Stimulated activated CD4-positive, alpha-beta T cell treated with anti-CD3 and anti-CD28 coated beads, Interleukin-1b, Interleukin-23, amount 100 ng/mL, for 4 hours (primary cell): ENCODE results near the gene TIMM29.

Experiments used
- DNase-seq, 2 donors: peaks; one replicate each; pipeline ENCODE4 v3.0.0-alpha.2; 2020; ENCODE audit warnings: low read depth in 2 of 2

The TIMM29 gene

DNA sequence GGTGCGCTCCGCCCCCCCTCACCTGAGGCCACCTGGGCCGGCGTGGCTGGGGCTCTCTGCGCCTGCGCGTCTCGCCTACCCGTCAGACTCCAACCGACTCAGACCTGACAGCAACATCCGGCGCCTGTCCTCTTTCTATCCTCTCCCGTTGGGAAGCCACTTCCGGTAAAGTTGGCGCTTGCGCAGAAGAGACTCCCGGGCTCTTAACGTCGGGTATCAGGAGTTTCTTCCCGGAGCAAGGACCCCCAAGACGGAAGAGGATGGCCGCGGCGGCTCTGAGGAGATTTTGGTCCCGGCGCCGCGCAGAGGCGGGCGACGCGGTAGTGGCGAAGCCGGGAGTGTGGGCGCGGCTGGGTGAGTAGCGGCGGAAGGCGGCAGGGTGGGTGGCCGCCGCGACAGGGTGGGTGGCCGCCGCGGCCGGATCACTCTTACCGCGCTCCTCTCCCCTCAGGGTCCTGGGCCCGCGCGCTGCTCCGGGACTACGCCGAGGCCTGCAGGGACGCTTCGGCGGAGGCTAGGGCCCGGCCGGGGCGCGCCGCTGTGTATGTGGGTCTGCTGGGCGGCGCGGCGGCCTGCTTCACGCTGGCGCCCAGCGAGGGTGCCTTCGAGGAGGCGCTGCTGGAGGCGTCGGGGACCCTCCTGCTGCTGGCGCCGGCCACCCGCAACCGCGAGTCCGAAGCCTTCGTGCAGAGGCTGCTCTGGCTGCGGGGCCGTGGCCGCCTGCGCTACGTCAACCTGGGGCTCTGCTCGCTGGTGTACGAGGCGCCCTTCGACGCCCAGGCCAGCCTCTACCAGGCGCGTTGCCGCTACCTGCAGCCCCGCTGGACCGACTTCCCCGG lies at the start of gene TIMM29, which contains the start of gene YIPF2:
Gene TIMM29 (plus strand): TSS at position 249 of the 839 bp plus-strand sequence. CDS start 12 bp downstream, at position 261.
Gene YIPF2 (minus strand): TSS at position 77 of the 839 bp plus-strand sequence. CDS start 229 bp downstream, outside the sequence.
- peak; percentile 90 for DNase-seq

DNA sequence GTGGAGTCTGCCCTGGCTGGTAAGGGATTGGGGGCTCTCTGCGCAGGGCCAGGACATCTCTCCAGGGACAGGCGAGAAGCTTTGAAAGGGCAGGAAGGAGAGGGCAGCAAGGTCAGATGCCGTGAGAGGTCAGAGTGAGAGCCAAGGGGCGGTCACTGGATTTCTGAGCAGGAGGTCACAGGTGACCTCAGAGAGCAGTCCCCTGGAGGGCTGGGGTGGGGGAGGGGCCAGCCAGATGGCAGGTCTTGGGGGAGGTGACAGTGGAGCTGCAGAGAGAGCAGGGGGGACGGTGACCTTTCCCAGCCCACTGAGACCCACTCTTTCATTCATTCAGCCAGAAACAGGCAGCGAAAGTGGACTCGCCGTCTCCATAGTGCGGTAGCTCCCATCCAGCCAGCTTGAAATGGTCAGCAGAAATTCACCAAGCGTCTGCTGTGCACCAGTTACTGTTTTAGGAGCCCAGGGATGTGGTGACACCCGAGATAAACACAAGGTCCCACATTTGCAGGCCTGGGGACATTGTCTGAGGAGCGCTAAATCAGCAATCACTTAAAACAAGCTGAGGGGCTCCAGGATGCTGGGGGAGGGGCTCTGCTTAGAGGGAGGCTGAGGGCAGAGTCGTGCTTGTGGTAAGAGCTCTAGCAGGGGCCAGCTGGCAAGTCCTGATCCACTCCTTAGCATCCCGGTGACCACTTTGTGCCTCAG lies 47.1 kb upstream of the TIMM29 start:
- no peak for DNase-seq

DNA sequence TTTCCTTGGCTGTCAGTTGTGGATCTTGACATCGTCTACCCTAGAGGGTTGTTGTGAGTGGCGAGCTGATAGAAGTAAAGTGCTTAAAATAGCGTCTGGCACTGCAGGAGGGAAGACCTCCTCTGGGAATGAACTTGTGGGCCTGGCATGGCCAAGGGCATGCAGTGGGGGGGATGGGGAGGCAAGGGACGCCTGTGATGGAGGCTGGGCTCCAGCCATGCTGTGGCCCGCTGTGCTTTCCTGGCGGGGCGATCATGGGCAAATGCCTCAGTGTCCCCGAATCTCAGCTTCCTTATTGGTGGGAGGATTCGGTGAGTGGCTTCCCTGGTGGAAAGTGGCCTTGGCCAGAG lies 46.5 kb upstream of the TIMM29 start:
- DNase-seq = no peak

DNA sequence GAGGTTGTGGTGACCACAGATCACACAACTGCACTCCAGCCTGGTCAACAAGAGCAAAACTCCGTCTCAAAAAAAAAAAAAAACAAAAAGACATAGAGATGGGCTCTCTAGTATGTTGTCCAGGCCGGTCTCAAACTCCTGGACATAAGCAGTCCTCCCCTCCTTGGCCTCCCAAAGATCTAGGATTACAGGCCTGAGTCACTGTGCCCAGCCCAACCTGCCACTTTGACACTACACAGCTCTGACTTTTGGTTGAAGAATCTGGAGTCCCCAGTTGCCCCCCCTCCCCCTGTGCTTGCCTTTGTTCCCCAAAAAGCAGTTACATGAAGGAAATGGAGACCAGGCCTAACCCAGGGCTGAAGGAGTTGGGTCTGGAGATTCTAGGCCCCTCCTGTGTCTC lies 44.3 kb upstream of the TIMM29 start:
- no peak for DNase-seq

DNA sequence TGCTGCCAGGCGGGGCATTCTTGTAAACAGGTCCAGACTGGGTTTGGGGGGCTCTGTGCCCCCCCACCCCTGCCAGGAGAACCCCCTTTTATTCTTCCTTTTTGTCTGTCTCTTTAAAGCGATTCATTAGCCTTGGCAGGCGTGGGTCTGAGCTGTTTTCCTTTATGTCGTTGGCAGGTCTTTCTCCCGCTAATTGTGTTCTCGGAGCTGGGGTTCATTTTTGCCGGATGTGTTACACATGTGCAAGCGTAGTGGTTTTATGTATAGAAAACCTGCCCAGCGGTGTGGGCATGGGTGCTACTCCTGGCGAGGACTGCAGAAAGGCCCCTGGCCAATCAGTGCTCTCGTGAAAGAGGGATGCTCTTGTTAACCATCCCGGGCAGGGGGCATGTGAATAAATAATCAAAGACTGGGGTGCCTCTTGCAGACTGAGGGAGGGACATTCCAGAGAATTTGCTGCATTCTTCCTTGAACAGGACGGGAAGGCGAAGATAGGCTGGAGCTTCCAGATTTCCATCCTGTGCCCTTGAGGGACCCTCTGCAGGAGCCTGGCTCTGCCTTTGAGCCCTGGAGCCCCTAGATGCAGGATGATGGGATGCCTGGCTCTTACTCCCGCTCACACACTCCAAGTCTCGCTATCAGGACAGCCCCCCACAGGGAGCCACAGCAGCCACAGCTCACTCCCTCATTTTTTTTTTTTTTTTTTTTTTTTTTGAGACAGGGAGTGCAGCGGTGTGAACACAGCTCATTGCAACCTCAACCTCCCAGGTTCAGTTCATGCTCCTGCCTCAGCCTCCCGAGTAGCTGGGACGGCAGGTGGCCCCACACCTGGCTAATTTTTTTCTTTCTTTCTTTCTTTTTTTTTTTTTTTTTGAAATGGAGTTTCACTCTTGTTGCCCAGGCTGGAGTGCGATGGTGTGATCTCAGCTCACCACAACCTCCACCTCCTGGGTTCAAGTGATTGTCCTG lies 43.1 kb upstream of the TIMM29 start:
- DNase-seq = no peak

DNA sequence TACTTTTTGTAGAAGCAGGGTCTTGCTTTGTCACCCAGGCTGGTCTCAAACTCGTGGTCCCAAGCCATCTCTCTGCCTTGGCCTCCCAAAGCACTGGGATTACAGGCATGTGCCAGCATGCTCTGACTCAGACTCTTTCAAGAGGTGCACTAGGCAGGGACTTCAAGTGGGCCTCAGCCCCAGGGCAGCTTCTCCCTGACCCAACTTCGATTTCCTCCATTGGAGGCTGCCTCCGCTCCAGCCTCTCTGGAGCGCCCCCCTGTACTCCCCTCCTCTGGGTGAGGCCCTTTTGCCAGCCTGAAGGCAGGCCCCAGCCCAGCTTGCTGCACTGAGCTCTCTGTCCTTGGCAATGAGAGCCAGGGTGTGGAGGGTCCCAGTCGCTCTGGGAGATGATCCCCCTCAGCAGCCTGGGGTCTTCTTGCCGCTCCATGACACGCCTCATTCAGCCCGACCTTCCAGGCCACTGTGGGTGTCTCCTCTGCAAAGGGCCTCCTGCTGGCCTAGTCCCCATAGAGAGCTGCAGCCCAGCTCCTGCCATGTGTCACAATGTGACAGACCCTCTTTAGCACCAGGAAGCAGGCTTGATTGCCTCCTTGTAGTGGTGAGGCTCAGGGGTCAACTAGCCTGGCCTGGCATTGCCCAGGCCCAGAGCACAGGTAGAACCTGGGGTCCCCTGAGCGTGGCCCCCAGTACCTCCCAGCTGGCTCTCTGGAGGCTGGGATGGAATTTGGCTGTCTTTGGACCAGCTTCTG lies 40.8 kb upstream of the TIMM29 start:
- no peak for DNase-seq

DNA sequence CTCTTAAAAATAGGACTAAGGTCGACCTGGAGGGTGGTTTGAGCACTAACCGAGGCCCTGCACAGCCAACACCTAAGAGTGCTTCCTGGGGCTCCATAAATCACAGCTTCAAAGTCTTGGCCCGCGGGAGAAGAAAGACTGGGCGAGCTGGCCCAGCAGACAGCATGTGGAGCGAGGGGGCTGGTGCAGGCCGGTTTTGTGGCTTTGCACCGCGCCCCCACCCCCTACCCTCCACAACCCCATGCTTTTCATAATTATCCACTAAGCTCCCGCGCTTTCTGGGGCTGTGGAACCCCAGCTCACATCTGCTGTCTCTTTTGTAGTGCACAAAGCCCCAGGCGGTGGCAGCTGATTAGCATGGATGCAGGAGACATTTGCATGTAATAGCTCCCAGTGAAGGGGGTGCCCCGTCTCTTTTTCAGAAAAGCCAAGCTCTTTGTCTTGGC lies 40.2 kb upstream of the TIMM29 start:
- no peak for DNase-seq

DNA sequence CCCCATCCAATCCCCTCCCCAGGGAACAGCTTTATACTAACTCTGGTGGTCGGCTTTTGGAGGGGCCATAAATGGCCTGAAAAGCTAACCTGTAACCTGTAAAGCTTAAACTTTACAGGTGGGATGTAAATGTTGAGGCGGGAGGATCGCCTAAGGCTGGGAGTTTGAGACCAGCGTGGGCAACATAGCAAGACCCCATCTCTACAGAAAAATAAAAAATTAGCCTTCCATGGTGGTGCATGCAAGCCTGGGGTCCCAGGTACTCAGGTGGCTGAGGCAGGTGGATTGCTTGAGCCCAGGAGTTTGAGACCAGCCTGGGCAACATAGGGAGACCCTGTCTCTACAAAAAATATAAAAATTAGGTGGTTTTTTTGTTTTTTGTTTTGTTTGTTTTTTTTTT lies 38.7 kb upstream of the TIMM29 start:
- no peak for DNase-seq

DNA sequence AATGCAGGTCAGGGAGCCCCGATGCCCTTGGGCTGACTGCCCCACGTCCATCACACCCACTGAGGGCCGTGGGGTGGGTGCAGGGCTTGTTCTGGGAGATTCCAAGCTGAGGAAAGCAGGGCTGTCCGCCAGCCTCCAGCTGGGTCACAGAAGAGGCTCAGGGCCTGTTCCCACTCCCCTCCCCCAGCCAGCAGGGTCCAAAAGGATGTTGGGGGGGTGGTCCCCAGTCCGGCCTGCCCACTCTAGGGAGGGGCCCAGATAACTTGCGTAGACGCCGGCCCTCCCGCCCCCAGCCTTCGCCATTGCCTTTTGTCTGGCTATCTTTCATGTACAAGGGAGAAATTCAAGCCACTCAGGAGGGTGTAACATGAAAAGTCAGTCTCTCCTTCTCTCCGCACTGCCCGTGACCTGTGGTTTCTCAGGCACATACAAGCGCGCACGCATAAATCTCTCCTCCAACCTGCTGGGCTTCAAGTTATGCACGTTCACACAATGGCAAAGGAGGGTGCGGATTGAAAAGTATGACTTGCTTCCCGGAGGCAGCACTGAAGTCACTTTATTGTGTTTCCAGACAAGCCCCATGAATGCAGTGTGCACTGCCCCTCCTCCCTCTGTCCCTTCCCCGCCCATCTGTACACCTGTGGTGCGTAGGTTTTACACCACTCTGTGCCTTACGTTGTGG lies 37.1 kb upstream of the TIMM29 start:
- DNase-seq = no peak

DNA sequence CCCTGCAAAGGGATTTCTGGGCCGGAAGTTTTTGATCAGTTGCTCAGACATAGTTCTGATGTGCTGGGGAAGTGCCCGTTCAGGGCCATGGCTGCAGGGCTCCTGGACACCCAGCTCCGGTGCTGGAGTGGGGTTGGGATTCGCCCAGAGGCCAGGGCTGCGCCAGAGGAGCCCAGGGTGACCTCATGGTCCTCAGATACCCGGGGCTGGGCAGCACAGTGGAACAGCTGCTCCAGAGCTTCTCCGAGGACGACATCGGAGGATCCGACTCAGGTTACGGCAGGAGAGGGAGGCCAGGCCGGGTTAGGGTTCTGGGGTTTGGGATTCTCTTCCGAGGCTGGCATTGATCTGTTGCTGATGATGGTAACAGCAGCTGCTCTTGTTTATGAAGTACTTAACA lies 36.4 kb upstream of the TIMM29 start:
- DNase-seq = no peak

DNA sequence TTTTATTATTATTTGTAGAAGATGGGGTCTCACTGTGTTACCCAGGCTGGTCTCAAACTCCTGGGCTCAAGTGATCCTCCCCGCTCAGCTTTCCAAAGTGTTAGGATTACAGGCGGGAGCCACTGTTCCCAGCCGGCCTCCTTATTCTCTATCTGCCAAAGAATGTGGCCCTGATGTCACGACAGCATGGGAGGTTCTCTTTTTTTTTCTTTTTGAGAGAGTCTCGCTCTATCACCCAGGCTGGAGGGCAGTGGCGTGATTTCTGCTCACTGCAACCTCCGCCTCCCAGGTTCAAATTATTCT lies 33.7 kb upstream of the TIMM29 start:
- DNase-seq = no peak

DNA sequence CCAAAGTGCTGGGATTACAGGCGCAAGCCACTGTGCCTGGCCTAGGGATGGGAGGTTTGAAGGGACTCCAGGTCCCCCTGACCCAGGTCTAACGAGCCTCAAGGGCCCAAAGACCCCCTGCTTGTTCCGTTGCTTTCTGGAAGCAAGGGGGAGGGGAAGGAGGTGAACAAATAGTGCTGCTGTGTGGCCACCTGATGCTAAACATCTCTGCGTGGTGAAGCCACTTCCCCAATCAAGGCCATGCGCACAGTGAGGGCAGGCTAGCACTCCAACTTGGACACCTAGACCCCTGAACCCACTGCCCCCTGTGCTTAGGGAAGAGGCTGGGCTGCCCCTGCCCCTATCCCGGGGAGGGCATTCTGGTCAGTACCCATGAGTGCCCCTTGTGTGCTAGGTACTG lies 33.2 kb upstream of the TIMM29 start:
- DNase-seq = no peak

DNA sequence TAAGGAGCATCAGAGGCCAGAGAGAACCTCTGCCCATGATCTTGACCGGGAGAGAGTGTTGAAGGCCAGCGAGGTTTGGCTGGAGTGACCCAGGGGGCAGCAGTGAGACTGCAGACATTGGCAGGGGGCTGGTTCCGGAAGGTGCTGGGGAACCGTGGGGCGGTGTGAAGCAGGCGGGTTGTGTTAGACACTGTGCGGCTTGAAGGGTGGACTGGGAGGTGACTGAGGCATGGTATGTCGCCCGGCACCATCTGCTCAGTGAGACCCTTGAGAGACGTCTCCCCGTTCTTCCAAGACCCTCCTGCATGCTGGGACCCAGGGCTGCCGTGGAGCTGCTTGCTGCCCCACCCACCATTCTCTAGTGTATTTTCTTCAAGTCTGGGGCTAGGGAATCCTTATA lies 32.7 kb upstream of the TIMM29 start:
- no peak for DNase-seq

DNA sequence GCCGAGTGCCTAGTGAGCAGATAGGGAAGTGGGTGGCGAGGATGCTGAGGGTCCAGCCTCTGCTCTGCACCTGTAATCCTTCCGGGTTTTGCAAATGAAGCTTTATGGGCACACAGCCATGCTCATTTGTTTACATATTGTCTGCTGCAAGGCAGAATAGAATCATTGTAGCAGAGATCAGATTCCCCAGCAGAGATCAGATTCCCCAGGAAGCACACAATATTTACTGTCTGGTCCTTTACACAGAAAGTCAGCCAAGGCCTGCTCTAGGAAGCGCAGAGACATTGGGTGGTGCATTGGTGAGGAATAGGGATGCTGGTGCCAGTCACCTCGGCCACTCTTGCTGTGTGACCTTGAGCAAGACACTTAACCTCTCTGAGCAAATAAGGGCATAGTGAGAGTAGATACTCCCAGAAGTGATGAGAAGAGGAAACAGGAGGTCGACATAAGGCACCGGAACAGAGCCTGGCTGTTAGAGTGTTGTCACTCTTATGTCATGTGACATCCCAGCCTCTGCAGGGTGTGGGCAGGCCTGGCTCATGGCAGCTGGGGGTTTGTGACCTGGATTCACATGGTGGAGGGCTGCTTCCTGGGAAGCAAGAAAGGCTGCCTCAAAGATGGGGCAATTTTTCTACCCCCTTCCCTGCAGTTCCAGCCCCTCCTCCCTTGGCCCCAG lies 31.6 kb upstream of the TIMM29 start:
- no peak for DNase-seq

DNA sequence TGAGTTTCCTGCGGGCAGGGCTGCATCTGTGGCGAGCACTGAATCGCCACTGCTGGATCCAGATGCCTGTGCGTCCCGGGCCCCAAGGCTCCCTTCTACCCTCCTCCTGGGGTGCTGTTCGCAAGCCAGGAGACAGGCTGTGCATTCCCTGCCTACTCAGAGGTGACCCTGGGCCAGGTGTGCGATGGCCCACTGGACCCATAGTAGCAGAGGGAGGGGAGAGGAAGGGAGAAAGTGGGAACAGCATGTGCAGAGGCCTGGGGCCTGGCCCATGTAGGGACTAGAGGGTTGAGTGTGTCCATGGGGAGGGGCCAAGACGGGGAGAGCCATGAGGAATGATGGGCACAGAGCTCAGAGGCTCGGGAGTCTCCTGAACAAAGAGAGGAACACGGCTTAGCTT lies 30.0 kb upstream of the TIMM29 start:
- no peak for DNase-seq

DNA sequence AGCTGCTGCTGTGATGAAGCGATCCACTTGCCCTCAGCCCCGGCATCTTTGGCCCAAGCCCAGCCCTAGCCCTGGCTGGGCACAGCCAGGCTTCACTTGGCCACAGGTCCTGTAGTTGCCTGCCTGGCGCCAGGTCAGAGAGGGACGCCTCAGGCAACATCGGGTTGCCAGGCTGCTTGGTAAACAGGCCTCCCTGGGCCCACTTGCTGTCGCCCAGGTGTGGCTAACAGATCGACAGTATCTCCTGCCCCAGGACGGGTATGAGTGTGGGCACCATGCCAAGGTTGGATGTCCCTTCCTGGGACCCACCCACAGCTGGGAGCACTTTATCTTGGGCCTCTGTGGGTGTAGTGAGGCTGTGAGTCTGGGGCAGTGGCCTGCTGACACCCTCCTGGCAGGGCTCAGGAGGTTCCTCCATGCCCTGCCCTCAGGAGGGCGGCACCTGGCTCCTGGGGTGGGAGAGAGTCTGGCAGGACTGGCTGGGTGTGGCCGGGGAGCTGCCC lies 29.4 kb upstream of the TIMM29 start:
- DNase-seq = no peak

DNA sequence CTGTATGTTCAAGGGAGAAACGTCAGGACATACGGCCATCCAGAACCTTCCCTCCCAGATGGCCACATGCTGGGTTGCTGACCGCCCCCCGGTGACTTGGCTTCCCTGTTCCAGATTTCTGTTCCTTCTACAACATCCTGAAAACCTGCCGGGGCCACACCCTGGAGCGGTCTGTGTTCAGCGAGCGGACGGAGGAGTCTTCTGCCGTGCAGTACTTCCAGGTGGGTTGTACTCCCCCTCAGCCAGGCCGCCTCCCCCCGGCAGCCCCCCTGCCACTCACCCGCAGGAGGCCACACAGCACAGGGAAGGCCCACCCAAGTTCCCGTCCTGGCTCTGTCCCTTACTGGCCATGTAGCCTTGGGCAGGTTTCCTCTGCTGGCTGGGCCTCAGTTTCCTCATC lies 20.7 kb upstream of the TIMM29 start:
- DNase-seq = no peak

DNA sequence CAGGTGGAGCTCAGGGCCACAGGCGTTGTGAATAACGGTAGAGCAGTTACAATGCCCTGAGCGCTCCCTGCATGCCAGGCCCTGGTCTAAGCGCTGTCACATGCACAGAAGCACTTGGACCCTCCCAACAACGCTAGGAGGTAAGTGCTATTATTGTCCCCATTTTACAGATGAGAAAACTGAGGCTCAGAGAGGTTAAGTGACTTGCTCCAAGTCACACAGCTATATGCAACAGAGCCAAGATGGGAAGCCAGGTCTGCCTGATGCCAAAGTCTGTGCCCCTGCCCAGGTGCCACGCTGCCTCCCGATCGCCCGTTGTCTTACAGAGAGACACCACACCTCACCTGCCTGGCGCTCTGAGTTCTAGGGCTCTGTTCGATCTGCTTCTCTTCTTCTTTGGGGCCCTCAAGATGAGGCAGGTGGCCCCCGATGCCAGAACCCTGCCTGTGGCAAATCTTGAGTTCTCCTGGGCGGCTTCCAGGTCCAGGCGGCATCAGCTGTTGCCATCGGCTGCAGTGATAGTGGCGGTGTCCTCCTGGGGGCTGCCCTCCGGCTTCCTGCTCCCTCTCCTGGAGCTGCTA lies 20.1 kb upstream of the TIMM29 start:
- no peak for DNase-seq

DNA sequence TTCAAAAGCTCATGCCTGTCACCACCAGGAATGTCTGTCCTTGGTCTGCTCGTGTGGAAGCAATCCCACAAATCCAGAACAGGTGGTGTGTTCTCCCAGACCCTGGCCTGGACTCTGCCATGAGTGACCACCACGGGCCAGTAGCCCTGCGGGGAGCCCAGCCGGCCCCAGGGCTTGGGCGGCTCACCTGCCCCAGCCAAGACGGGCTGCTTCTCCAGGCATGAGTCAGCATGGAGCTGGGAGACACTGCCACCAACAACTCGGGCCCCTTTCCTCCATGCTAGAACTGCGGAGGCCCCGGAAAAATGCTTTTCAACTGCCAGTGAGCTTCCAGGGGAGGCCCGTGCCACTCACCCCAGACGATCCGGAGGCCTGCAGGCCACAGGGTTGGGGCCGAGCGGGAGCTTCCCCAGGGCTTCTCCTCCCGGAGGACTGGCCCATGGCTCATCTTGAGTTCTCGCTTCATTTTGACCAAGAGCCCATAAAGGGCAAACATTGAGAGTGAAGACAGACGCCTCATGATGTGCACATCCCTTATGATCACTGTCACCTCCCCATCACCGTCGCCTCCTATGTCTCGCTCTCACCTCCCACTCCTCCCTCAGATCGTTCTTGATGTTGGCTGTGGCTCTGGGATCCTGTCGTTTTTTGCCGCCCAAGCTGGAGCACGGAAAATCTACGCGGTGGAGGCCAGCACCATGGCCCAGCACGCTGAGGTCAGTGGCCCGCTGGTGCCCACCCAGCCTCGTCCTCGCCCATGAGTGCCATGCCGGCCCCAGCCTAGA lies 16.8 kb upstream of the TIMM29 start:
- DNase-seq = no peak
